ENCODE data around the gene SPSB2.
A peak's percentile ranks its signal among the peaks of the same experiment; 100 is the strongest.
"Not testable (repeated sequence)": the region's sequence is repeated elsewhere in the genome, so short reads cannot be mapped to it uniquely, and the experiment has no call there.

The SPSB2 gene, protein sequence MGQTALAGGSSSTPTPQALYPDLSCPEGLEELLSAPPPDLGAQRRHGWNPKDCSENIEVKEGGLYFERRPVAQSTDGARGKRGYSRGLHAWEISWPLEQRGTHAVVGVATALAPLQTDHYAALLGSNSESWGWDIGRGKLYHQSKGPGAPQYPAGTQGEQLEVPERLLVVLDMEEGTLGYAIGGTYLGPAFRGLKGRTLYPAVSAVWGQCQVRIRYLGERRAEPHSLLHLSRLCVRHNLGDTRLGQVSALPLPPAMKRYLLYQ

GRCh38 chr12:6873094-6874014 is at the start of gene SPSB2:
Gene SPSB2, minus strand, starts transcription at chr12:6873303. Its CDS starts 402 bp downstream, at chr12:6872901.
- peak; percentile 99 for DNase-seq

DNA sequence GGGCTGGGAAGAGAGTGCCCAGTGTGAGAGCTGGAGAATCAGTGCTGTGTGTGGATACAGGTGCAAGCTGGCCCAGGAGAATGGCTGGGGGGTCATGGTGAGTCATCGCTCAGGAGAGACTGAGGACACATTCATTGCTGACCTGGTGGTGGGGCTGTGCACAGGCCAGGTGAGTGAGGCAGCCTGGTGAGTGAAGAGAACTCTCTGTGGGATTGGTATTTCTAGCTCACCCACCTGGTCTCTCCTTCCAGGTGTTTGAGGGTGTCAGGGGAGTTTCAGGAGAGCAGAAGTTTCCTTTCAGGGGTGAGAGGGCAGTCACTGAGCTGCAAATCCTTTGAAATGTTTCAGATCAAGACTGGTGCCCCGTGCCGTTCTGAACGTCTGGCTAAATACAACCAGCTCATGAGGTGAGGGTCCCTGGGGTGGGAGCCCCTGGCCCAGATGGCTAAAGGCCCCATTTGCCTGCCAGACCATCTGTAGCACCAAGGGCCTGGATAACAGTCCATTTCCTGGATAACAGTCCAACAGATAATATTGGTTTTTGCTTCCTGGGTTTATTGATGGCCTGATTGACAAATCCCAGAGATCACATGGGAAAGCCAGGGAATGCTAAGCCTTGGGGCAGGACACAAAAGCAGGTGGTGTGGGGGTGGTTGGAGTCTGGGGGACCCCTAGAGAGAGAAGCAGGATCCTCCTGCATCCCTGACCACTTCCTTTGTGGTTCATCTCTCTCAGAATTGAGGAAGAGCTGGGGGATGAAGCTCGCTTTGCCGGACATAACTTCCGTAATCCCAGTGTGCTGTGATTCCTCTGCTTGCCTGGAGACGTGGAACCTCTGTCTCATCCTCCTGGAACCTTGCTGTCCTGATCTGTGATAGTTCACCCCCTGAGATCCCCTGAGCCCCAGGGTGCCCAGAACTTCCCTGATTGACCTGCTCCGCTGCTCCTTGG is 49.2 kb upstream of the SPSB2 start:
- DNase-seq, result no peak

DNA sequence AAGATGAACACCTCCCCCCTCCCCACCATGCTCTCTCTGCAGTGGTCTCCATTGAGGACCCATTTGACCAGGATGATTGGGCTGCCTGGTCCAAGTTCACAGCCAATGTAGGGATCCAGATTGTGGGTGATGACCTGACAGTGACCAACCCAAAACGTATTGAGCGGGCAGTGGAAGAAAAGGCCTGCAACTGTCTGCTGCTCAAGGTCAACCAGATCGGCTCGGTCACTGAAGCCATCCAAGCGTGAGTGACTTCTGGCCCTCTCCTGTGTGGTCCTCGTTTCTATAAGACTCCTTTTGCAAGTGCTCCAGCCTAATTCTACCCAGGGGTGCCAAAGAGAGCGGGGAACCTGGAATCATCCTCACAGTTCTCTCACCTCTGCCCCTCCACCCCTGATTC is 48.4 kb upstream of the SPSB2 start:
- no peak for DNase-seq

DNA sequence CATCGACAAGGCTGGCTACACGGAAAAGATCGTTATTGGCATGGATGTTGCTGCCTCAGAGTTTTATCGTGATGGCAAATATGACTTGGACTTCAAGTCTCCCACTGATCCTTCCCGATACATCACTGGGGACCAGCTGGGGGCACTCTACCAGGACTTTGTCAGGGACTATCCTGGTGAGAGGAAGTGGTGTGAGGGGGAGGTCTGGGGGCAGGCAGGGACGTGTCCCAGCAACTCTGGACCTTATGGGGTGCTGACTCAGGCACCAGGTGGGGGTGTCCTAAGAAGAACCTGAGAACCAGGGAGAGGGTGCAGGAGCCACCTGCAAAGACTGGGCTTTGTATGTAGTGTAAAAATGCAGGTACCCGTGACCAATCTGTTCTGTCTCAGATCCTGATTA is 46.5 kb upstream of the SPSB2 start:
- no peak for DNase-seq

GRCh38 chr12:6917491-6918231 is 44.6 kb upstream of the SPSB2 start:
- DNase-seq, result no peak

- DNase-seq, result no peak
These were observed 43.5 kb upstream of the SPSB2 start for GRCh38 chr12:6916426-6917200.

GRCh38 chr12:6915789-6916285 is 42.7 kb upstream of the SPSB2 start:
- no peak for DNase-seq

GRCh38 chr12:6914947-6915788 is 42.1 kb upstream of the SPSB2 start:
- peak; percentile 28 for DNase-seq

DNA sequence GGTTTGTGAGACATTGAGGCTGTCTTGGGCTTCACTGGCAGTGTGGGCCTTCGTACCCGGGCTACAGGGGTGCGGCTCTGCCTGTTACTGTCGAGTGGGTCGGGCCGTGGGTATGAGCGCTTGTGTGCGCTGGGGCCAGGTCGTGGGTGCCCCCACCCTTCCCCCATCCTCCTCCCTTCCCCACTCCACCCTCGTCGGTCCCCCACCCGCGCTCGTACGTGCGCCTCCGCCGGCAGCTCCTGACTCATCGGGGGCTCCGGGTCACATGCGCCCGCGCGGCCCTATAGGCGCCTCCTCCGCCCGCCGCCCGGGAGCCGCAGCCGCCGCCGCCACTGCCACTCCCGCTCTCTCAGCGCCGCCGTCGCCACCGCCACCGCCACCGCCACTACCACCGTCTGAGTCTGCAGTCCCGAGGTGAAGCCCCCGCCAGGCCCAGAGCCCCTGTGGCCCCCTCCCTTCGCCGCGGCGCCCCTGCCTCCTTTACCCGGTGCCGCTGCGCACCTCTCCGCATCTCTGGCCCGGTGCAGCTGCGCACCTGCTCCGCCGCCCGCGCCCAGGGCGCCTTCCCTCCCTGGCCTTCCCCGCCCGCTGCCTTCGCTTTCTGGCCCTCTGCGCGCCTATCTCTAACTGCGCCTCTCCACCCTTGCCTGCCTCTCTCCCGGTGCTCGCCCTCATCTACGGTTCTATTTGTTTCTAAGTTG is 41.3 kb upstream of the SPSB2 start, which contains the start of gene ENO2:
ENO2 (plus strand) TSS at position 335 of the 701 bp plus-strand sequence. CDS start 1,253 bp downstream, outside the sequence.
- DNase-seq, result peak; percentile 89

GRCh38 chr12:6912164-6912935 is 39.2 kb upstream of the SPSB2 start:
- DNase-seq, result no peak

DNA sequence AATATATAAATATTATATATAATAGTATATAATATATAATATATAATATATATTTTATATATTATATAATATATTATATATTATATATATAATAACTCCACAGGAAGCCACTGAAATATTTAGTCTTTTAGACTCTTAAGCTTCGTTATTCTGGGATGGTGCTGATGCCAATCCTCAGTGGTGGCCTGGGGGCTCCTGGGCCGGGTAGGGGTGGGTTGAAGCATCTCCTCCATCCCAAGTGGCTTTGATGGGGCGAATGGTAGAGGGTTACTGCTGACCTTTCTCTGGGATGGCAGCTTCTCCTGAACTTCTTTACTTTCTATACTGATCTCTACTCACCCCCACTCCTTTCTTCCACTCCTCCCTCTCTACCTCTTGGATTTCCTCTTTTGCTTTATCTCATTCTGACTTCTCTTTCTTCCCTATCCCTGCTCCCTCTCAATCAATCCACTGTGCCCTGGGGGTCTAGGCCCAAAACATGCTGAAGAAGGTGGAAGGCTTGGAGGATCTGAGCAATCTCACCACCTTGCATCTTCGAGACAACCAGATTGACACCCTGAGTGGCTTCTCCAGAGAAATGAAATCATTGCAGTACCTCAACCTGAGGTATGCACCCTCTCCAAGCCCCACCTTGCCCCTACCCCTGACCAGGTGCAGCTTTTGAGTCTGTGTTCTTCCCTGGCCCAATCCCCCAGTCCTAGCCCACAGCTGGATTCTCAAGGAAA is 36.5 kb upstream of the SPSB2 start:
- DNase-seq, result no peak

GRCh38 chr12:6908141-6908540 is 35.0 kb upstream of the SPSB2 start:
- not testable (repeated sequence) for DNase-seq

DNA sequence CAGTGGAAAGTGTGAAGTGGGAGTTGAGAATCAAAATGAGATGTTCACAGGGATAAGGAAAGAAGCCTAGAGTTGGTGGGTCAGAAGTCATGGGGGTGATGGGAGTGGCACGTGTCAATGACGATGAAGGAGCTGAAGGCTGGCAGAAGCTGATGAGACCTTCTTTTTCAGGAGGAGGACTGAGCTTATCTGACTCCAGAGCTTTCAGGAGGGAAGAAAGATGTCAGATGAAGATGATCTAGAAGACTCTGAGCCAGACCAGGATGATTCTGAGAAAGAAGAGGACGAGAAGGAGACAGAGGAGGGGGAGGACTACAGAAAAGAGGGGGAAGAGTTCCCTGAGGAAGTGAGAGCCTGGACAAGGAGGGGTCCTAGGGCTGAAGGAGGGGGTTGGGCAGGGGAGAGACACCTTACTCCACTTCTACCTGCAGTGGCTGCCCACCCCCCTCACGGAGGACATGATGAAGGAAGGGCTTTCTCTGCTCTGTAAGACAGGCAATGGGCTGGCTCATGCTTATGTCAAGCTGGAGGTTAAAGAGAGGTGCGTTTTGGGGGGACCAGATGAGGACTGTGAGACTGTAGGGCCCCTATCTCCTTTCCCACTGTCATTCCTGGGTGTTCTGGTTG is 32.4 kb upstream of the SPSB2 start:
- no peak for DNase-seq

DNA sequence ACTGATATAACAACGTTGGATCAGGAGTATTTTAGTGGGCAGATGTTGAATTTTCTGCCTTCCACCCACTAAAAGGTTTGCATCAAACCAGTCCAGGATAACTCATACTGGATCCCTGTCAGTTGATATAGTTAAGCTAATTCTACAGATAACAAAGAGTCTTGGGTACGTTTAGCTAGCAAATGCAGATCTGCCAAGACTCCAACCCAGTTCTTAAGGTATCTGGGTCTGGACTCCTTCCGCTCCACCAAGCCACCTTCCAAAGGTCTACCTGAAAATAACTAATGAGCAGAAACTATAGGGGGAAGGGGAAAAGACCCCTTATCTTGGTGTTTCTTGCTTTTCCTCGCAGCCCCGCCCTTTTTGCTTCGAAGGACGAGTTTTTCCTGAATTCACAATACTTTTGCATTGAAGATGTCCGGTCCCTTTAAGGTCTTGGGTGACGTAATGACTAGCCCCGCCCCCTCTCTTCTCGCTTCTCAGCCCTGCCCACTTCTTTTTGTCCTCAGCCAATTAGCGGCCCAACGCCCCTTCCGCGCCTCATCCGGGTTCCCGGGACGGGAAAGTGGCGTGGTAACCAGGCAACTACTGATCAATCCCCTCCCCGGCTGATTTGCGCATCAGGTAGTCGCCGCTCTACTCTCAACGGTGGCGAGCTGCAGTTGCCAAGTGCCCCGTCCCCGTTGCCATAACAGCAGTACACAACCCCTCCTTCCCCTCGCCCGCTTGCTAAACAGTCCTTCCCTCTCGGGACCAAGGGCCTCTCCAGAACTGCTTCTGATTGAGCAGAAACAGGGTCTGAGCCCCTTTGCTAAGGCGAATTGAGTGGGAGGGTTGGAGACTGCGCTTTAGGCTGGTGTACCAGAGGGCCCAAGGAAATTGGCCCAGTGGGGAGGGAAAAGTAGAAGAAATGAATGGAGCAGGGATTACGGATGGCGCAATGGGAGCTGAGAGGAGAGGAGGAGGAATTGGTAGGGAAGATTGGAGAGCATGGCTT is 31.5 kb upstream of the SPSB2 start, which contains the start of gene LRRC23:
LRRC23 (plus strand) TSS at position 543 of the 997 bp plus-strand sequence. CDS start 812 bp downstream, outside the sequence.
- peak; percentile 99 for DNase-seq

DNA sequence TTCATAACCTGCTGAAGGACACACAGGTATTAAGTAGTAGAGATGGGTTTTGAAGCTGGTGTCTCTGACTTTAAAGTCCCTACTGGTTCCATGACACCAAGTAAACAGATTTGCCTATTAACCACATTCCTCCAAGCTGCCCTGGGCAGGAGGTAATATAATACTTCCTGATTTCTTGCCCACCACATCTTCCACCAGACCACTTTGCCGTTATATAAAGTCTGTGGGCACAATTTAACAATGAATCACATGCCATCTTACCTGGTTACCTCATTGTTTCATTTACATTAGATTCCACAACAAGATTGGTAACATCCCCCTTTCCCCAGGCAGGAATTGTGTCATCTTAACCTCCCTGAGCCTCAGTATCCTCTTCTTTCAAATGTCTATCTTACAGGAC is 30.6 kb upstream of the SPSB2 start:
- DNase-seq, result no peak

- DNase-seq, result no peak
These were observed 29.3 kb upstream of the SPSB2 start for GRCh38 chr12:6902448-6902847.

Data from CD4-positive, alpha-beta T cell treated with Interleukin-12 subunit alpha and Interleukin-12 subunit beta, for 1 hour (primary cell).